NB4 (cell line): ENCODE results near the gene THUMPD2.

Source experiments
- CTCF ChIP-seq: IDR thresholded peaks from one replicate; pipeline ENCODE4 v1.5.1; 2012; ENCODE audit warnings: low read depth, low read length
- MAX ChIP-seq: IDR thresholded peaks from 2 replicates; pipeline ENCODE4 v1.6.1; 2011; ENCODE audit warnings: low read depth, low read length
- MYC ChIP-seq: IDR thresholded peaks from 2 replicates; pipeline ENCODE4 v1.6.1; 2011; ENCODE audit warnings: low read depth, low read length
- POLR2A ChIP-seq: IDR thresholded peaks from 2 replicates; pipeline ENCODE4 v1.6.1; 2011; ENCODE audit warnings: mild to moderate bottlenecking; ENCODE audit not compliant: insufficient read length; ENCODE audit errors: extremely low read depth

DNA sequence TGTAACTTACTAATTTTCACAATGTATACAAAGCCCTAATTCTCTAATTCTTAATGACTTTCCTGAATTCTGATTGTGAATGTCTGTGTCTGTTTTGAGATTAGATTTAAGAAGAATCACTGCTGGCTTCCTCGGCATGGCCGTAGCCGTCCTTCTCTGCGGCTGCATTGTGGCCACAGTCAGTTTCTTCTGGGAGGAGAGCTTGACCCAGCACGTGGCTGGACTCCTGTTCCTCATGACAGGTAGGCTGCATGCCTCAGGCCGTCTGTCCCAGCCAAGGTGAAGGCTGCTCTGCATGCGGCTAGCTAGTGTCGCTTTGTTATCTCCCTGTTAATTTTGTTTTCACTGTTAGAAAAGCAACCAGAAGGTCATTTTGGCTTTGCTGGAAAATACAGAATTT lies 72.1 kb downstream of the THUMPD2 start:
- no peak for TF ChIP-seq POLR2A
- TF ChIP-seq CTCF, result no peak
- TF ChIP-seq MAX, result no peak
- no peak for TF ChIP-seq MYC
